ENCODE data around the gene OR2L13.
"Not testable (repeated sequence)": the region's sequence is repeated elsewhere in the genome, so short reads cannot be mapped to it uniquely, and the experiment has no call there.

Gene OR2L13

DNA sequence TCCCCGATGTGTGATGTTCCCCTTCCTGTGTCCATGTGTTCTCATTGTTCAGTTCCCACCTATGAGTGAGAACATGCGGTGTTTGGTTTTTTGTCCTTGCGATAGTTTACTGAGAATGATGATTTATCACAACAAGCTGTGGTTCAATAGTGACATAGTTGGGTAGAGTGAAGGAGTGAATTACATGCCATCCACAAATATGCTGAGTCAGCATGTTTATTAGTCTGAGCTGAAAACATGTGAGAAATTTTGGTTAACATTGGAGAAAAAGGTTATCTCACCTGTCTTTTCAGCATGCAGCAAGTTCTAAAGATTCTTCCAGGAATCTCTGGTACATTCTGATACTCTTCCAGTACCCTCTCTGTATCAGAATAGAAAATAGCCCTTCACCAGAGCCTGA, 29.4 kb upstream of the OR2L13 start:
- Histone ChIP-seq H3K4me1 (ENCODE audit: control insufficient read depth, low read length) (no peaks in the 10 kb centered on the region), H3F3A (ENCODE audit: control insufficient read depth, insufficient read depth) (no peaks in the 10 kb centered on the region), H3K9me3 (ENCODE audit: control insufficient read depth, insufficient read depth, low read length) (no peaks in the 10 kb centered on the region), H4K20me1 (ENCODE audit: control insufficient read depth, insufficient read depth, low read depth, low read length) (no peaks in the 10 kb centered on the region), H3K9me2 (replicated peaks; ENCODE audit: control insufficient read depth, low read length) (no peaks in the 10 kb centered on the region), H3K27me3 (ENCODE audit: control insufficient read depth, low read length) (no peaks in the 10 kb centered on the region), H3K4me2 (ENCODE audit: low read length) (no peak overlapping the region), H3K27ac (ENCODE audit: low read depth, low read length) (no peak overlapping the region), H3K79me2 (ENCODE audit: control insufficient read depth, low read length) (no peaks in the 10 kb centered on the region), H3K36me3 (ENCODE audit: control insufficient read depth, low read length) (no peaks in the 10 kb centered on the region), H3K4me3 (ENCODE audit: low read length) (no peak overlapping the region)
- TF ChIP-seq EZH2phosphoT487 (IDR thresholded peaks at IDR 0.05; ENCODE audit: borderline replicate concordance, low read length) (no peak), CTCF (IDR thresholded peaks at IDR 0.05; ENCODE audit: low read depth, low read length, poor library complexity, severe bottlenecking) (no peak)

- H3K27me3 ChIP-seq (ENCODE audit: control insufficient read depth, low read length); H3F3A ChIP-seq (ENCODE audit: control insufficient read depth, insufficient read depth); H4K20me1 ChIP-seq (ENCODE audit: control insufficient read depth, insufficient read depth, low read depth, low read length); H3K4me3 ChIP-seq (ENCODE audit: low read length); H3K4me1 ChIP-seq (ENCODE audit: control insufficient read depth, low read length); H3K79me2 ChIP-seq (ENCODE audit: control insufficient read depth, low read length); H3K27ac ChIP-seq (ENCODE audit: low read depth, low read length); H3K36me3 ChIP-seq (ENCODE audit: control insufficient read depth, low read length); H3K9me2 ChIP-seq (replicated peaks; ENCODE audit: control insufficient read depth, low read length); H3K9me3 ChIP-seq (ENCODE audit: control insufficient read depth, insufficient read depth, low read length); H3K4me2 ChIP-seq (ENCODE audit: low read length): not testable (repeated sequence)
These were observed 11.1 kb upstream of the OR2L13 start for GRCh38 chr1:248083864-248084263.

DNA sequence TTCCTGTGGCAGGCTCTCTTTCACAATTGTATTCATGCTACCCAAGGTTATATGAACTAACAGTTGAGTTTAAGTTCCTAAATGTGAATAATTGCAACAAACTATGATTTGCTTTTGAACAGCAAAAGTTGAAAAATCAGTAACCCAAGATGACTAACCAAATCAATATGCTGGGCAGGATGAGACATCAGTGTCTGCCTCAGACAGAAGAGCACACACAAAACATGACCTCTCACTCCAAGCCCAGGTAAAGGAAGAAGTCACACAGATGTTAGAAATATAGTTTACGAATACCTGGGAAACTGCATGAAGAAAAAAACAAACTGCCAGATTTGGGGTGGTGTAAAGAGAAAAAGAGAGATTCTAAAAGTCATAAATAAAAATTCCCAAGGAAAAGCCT, 3.5 kb downstream of the OR2L13 start:
- H3K4me2 ChIP-seq (ENCODE audit: low read length): no peak overlapping the region
- no peaks in the 10 kb centered on the region for H3F3A ChIP-seq (ENCODE audit: control insufficient read depth, insufficient read depth)
- H3K4me3 ChIP-seq (ENCODE audit: low read length): no peak overlapping the region
- H3K4me1 ChIP-seq (ENCODE audit: control insufficient read depth, low read length): no peaks in the 10 kb centered on the region
- H3K9me2 ChIP-seq (replicated peaks; ENCODE audit: control insufficient read depth, low read length): no peaks in the 10 kb centered on the region
- no peaks in the 10 kb centered on the region for H3K9me3 ChIP-seq (ENCODE audit: control insufficient read depth, insufficient read depth, low read length)
- no peaks in the 10 kb centered on the region for H3K79me2 ChIP-seq (ENCODE audit: control insufficient read depth, low read length)
- H3K27ac ChIP-seq (ENCODE audit: low read depth, low read length): no peak overlapping the region
- H4K20me1 ChIP-seq (ENCODE audit: control insufficient read depth, insufficient read depth, low read depth, low read length): no peaks in the 10 kb centered on the region
- TF ChIP-seq CTCF (IDR thresholded peaks at IDR 0.05; ENCODE audit: low read depth, low read length, poor library complexity, severe bottlenecking) (no peak), EZH2phosphoT487 (IDR thresholded peaks at IDR 0.05; ENCODE audit: borderline replicate concordance, low read length) (no peak)
- H3K27me3 ChIP-seq (ENCODE audit: control insufficient read depth, low read length): no peaks in the 10 kb centered on the region
- no peaks in the 10 kb centered on the region for H3K36me3 ChIP-seq (ENCODE audit: control insufficient read depth, low read length)

DNA sequence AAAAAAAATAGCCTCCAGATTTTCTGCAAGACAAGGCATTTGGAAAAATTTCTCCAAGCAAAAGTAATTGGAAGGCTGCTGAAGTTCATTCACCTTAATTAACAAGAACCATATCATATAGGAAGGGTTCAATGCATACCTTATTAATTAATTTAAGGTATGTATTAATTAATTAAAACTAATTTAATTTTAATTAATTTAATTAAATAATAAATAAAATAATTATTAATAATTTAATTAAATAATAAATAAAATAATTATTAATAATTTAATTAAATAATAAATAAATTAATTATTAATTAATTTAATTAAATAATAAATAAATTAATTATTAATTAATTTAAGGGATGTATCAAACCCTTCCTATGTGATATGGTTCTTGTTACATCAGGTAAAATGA, 7.9 kb downstream of the OR2L13 start:
- H3K4me3 ChIP-seq (ENCODE audit: low read length): no peak overlapping the region
- no peaks in the 10 kb centered on the region for H3K79me2 ChIP-seq (ENCODE audit: control insufficient read depth, low read length)
- H3K9me3 ChIP-seq (ENCODE audit: control insufficient read depth, insufficient read depth, low read length): no peaks in the 10 kb centered on the region
- H3K27ac ChIP-seq (ENCODE audit: low read depth, low read length): no peak overlapping the region
- no peaks in the 10 kb centered on the region for H3K36me3 ChIP-seq (ENCODE audit: control insufficient read depth, low read length)
- H3K27me3 ChIP-seq (ENCODE audit: control insufficient read depth, low read length): no peaks in the 10 kb centered on the region
- H4K20me1 ChIP-seq (ENCODE audit: control insufficient read depth, insufficient read depth, low read depth, low read length): no peaks in the 10 kb centered on the region
- TF ChIP-seq EZH2phosphoT487 (IDR thresholded peaks at IDR 0.05; ENCODE audit: borderline replicate concordance, low read length): no peak
- no peak for TF ChIP-seq CTCF (IDR thresholded peaks at IDR 0.05; ENCODE audit: low read depth, low read length, poor library complexity, severe bottlenecking)
- no peak overlapping the region for H3K4me2 ChIP-seq (ENCODE audit: low read length)
- no peaks in the 10 kb centered on the region for H3K4me1 ChIP-seq (ENCODE audit: control insufficient read depth, low read length)
- no peaks in the 10 kb centered on the region for H3F3A ChIP-seq (ENCODE audit: control insufficient read depth, insufficient read depth)
- H3K9me2 ChIP-seq (replicated peaks; ENCODE audit: control insufficient read depth, low read length): no peaks in the 10 kb centered on the region
